Right lobe of liver (tissue), 4 donors: ENCODE results near the gene CNTD1.

ENCODE experiments used
- CTCF ChIP-seq, 4 donors: fragments of 200-600 bp in 3 of 4; fragments of 450-650 bp in 1 of 4; IDR thresholded peaks; one replicate each; pipeline versions ENCODE4 v1.5.1 to v1.8.0; 2016 to 2022; ENCODE audit warnings: antibody characterized with exemption in 4 of 4, mild to moderate bottlenecking in 2 of 4
- POLR2A ChIP-seq: fragments of 450-650 bp; IDR thresholded peaks from one replicate; pipeline ENCODE4 v1.6.1; 2017; ENCODE audit warnings: antibody characterized with exemption, mild to moderate bottlenecking
- donor health status: DM: no; HTN: no; CAD: no.
- donor health status: DM: no; HTN: no; CAD: no.
- donor health status: DM: no; HTN: yes; CAD: no.

DNA sequence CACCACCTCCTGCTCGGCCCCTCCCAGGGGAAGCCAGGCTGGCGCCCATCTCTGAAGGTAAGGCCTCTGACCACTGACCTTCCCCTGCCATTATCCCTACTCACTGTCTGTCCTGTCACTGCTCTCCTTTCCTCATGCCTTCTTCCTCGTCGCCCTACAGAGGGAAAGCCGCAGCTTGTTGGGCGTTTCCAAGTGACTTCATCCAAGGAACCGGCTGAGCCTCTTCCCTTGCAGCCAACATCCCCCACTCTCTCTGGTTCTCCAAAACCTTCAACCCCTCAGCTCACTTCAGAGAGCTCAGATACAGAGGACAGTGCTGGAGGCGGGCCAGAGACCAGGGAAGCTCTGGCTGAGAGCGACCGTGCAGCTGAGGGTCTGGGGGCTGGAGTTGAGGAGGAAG is 3.2 kb upstream of the CNTD1 start:
- no peak for TF ChIP-seq CTCF (IDR thresholded peaks at IDR 0.05)
- TF ChIP-seq POLR2A = no peak
